GM23338 (cell line): ENCODE data around the gene NCK2. TPM values are rescaled to one million over a fixed set of nuclear protein-coding genes. Genes with fewer than 3 reads are reported as not detected.
A peak's percentile ranks its signal among the peaks of the same experiment; 100 is the strongest.

ENCODE experiments used
- ATAC-seq: fragments of 200-7000 bp; cut with Tn5 transposase; 3 replicates; pipeline ENCODE4 v1.9.1; 2020
- DNase-seq: peaks from one replicate; pipeline ENCODE4 v3.0.0-alpha.2; 2015; ENCODE audit warnings: low spot score
- H2AFZ ChIP-seq: fragments of 200-600 bp; sonication (generic); 2 replicates; pipeline ENCODE4 v1.8.0; 2016; ENCODE audit warnings: antibody characterized with exemption, mild to moderate bottlenecking, moderate library complexity
- H3F3A ChIP-seq: fragments of 200-600 bp; sonication (generic); replicated peaks from 2 replicates; pipeline ENCODE4 v1.8.0; 2017; ENCODE audit warnings: antibody characterized with exemption, mixed run types, low read depth
- H3K27ac ChIP-seq: fragments of 200-600 bp; sonication (generic); 2 replicates; pipeline ENCODE4 v1.6.1; 2016; ENCODE audit warnings: low read depth
- H3K27me3 ChIP-seq: fragments of 200-600 bp; sonication (generic); 2 replicates; pipeline ENCODE4 v1.8.0; 2016; ENCODE audit warnings: mild to moderate bottlenecking, mixed run types, moderate library complexity; ENCODE audit not compliant: insufficient read depth
- H3K36me3 ChIP-seq: fragments of 200-600 bp; sonication (generic); 2 replicates; pipeline ENCODE4 v1.8.0; 2016; ENCODE audit warnings: mild to moderate bottlenecking; ENCODE audit not compliant: insufficient read depth
- H3K4me1 ChIP-seq: fragments of 200-600 bp; sonication (generic); 2 replicates; pipeline ENCODE4 v1.8.0; 2016; ENCODE audit warnings: mild to moderate bottlenecking, moderate library complexity; ENCODE audit not compliant: insufficient read depth
- H3K4me2 ChIP-seq: fragments of 200-600 bp; sonication (generic); 2 replicates; pipeline ENCODE4 v1.7.1; 2017; ENCODE audit warnings: mixed run types
- H3K4me3 ChIP-seq: fragments of 200-600 bp; sonication (generic); 2 replicates; pipeline ENCODE4 v1.6.1; 2016; ENCODE audit warnings: mixed run types
- H3K79me2 ChIP-seq: fragments of 200-600 bp; sonication (generic); replicated peaks from 2 replicates; pipeline ENCODE4 v1.8.0; 2017; ENCODE audit warnings: mild to moderate bottlenecking; ENCODE audit not compliant: insufficient read depth
- H3K9me2 ChIP-seq: fragments of 200-600 bp; sonication (generic); 2 replicates; pipeline ENCODE4 v1.8.0; 2017; ENCODE audit not compliant: insufficient read depth
- H4K20me1 ChIP-seq: fragments of 200-600 bp; sonication (generic); replicated peaks from 2 replicates; pipeline ENCODE4 v1.8.0; 2017; ENCODE audit warnings: mild to moderate bottlenecking; ENCODE audit not compliant: insufficient read depth
- H3K27ac Mint-ChIP-seq: 2 replicates; pipeline ENCODE4 v1.8.0; 2020; ENCODE audit warnings: inconsistent platforms, mild to moderate bottlenecking, moderate library complexity, mixed read lengths
- H3K27me3 Mint-ChIP-seq: 3 replicates; pipeline ENCODE4 v1.8.0; 2022; ENCODE audit warnings: low read depth, mild to moderate bottlenecking, moderate library complexity, mixed read lengths, inconsistent platforms; ENCODE audit not compliant: insufficient read depth, poor library complexity
- H3K36me3 Mint-ChIP-seq: 3 replicates; pipeline ENCODE4 v1.8.0; 2021; ENCODE audit warnings: low read depth, mild to moderate bottlenecking, inconsistent platforms, moderate library complexity, mixed read lengths
- H3K4me1 Mint-ChIP-seq: 3 replicates; pipeline ENCODE4 v1.8.0; 2020; ENCODE audit warnings: mild to moderate bottlenecking, inconsistent platforms, mixed read lengths
- H3K4me3 Mint-ChIP-seq: 3 replicates; pipeline ENCODE4 v1.8.0; 2021; ENCODE audit warnings: moderate library complexity, mild to moderate bottlenecking, inconsistent platforms, mixed read lengths
- H3K9me3 Mint-ChIP-seq: 3 replicates; pipeline ENCODE4 v1.8.0; 2020; ENCODE audit warnings: moderate library complexity, mild to moderate bottlenecking, inconsistent platforms, mixed read lengths
- CREB1 ChIP-seq: fragments of 250-450 bp; sonication (Bioruptor Pico); IDR thresholded peaks from 2 replicates; pipeline ENCODE4 v1.5.0; 2020; ENCODE audit warnings: low read depth, mild to moderate bottlenecking, moderate library complexity
- EZH2 ChIP-seq: fragments of 200-600 bp; sonication (generic); IDR thresholded peaks from one replicate; pipeline ENCODE4 v1.8.0; 2017; ENCODE audit warnings: antibody characterized with exemption, mild to moderate bottlenecking, low read depth; ENCODE audit not compliant: unreplicated experiment
- EZH2phosphoT487 ChIP-seq: fragments of 200-600 bp; sonication (generic); IDR thresholded peaks from one replicate; pipeline ENCODE4 v1.8.1; 2018; ENCODE audit warnings: antibody characterized with exemption; ENCODE audit not compliant: unreplicated experiment
- JUNB ChIP-seq: IDR thresholded peaks from one replicate; pipeline ENCODE4 v1.6.1; 2016; ENCODE audit warnings: antibody characterized with exemption; ENCODE audit not compliant: unreplicated experiment
- NANOG ChIP-seq: IDR thresholded peaks from 2 replicates; pipeline ENCODE4 v1.6.1; 2016; ENCODE audit warnings: antibody characterized with exemption, borderline replicate concordance
- POLR2AphosphoS5 ChIP-seq: IDR thresholded peaks from 2 replicates; pipeline ENCODE4 v1.6.1; 2016; ENCODE audit warnings: antibody characterized with exemption, low read depth
- REST ChIP-seq: IDR thresholded peaks from one replicate; pipeline ENCODE4 v1.6.1; 2018; ENCODE audit warnings: antibody characterized with exemption; ENCODE audit not compliant: unreplicated experiment
- STAT1 ChIP-seq: IDR thresholded peaks from one replicate; pipeline ENCODE4 v1.6.1; 2016; ENCODE audit warnings: antibody characterized with exemption; ENCODE audit not compliant: unreplicated experiment
- ZNF114 ChIP-seq: fragments of 250-450 bp; sonication (Bioruptor Pico); IDR thresholded peaks from 2 replicates; pipeline ENCODE4 v1.5.0; 2020; ENCODE audit warnings: mild to moderate bottlenecking, moderate library complexity
- ZNF331 ChIP-seq: fragments of 250-450 bp; sonication (Bioruptor Pico); IDR thresholded peaks from 2 replicates; pipeline ENCODE4 v1.5.0; 2020; ENCODE audit warnings: low read depth, mild to moderate bottlenecking, moderate library complexity
- polyA plus RNA-seq: library from polyadenylated mRNA; unstranded; fragments of >200 nt; fragmentation: Nextera tagmentation; extraction: Ambion mirVana; gene quantifications from 2 replicates; pipeline ENCODE4 v1.2.1, GENCODE V29; 2016
- total RNA-seq: library from RNA; depleted of rRNA; stranded (reverse); fragments of >200 nt; shearing (Covaris generic); gene quantifications from 2 replicates; pipeline ENCODE4 v1.2.3, GENCODE V29; 2014
- TF ChIP-seq, protein P1 (sequence below): fragments of 250-450 bp; sonication (Bioruptor Pico); IDR thresholded peaks from 2 replicates; pipeline ENCODE4 v1.5.0; 2020; ENCODE audit warnings: mild to moderate bottlenecking, moderate library complexity
- TF ChIP-seq, protein P2 (sequence below): IDR thresholded peaks from 2 replicates; pipeline ENCODE4 v1.6.1; 2016; ENCODE audit warnings: antibody characterized with exemption
- TF ChIP-seq, protein P3 (sequence below), 2 experiments: fragments of 200-600 bp in 1 of 2; sonication (generic) in 1 of 2; conservative IDR thresholded peaks; 2 replicates each; pipeline versions ENCODE4 v1.5.1 to v1.6.1; 2016 to 2017; ENCODE audit warnings: antibody characterized with exemption in 2 of 2, low read depth in 2 of 2, mild to moderate bottlenecking in 2 of 2, moderate library complexity in 1 of 2

Gene NCK2
- total and polyA plus RNA-seq, 2 experiments from 2014 or later: 26.9 to 59.9 TPM

DNA sequence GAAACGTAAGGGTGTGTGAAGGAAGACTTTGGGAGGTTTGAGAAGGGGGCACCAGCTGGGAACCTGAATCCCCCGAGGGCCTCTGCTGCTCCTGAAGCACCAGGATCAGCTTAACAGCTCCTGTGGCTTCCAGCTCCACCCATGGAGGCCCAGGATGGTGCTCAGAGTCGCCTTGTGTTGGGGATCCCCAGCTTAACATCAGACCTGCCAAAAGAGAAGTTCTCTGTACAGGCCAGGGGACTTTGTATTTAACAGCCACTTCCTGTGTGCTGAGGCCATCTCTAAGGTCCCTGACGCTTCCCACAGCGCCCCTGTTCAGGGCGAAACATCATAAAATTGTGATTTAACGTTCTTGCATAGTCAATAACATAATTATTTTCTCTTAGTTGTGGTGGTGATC lies 77.5 kb downstream of the NCK2 start:
- peak; percentile 51 for ATAC-seq
- Mint-ChIP-seq H3K4me3 (no peak overlapping the region), H3K27me3 (peaks cover 1% of the 10 kb centered on the region), H3K4me1 (peaks cover 8% of the 10 kb centered on the region; the same call in 2 of the 3 replicates), H3K9me3 (no peaks in the 10 kb centered on the region), H3K27ac (no peak overlapping the region), H3K36me3 (peaks cover 14% of the 10 kb centered on the region)
- Histone ChIP-seq H3K4me3 (no peak overlapping the region), H3K4me1 (peaks cover 8% of the 10 kb centered on the region; the same call in 1 of the 2 replicates), H3K36me3 (0 out of 2 replicates have a peak, but pooled peaks cover 3% of the 10 kb centered on the region), H3K9me2 (peaks cover 3% of the 10 kb centered on the region; the same call in 1 of the 2 replicates), H3K27me3 (no peaks in the 10 kb centered on the region), H3F3A (no peaks in the 10 kb centered on the region), H3K79me2 (peaks cover 55% of the 10 kb centered on the region), H3K27ac (0 out of 2 replicates have a peak overlapping the region, but pooled peaks have one; percentile 66), H3K4me2 (no peak overlapping the region), H2AFZ (no peak overlapping the region), H4K20me1 (peaks cover 23% of the 10 kb centered on the region)
- DNase-seq: no peak
- no peak for TF ChIP-seq NANOG
- TF ChIP-seq JUNB: no peak
- TF ChIP-seq, protein P1, sequence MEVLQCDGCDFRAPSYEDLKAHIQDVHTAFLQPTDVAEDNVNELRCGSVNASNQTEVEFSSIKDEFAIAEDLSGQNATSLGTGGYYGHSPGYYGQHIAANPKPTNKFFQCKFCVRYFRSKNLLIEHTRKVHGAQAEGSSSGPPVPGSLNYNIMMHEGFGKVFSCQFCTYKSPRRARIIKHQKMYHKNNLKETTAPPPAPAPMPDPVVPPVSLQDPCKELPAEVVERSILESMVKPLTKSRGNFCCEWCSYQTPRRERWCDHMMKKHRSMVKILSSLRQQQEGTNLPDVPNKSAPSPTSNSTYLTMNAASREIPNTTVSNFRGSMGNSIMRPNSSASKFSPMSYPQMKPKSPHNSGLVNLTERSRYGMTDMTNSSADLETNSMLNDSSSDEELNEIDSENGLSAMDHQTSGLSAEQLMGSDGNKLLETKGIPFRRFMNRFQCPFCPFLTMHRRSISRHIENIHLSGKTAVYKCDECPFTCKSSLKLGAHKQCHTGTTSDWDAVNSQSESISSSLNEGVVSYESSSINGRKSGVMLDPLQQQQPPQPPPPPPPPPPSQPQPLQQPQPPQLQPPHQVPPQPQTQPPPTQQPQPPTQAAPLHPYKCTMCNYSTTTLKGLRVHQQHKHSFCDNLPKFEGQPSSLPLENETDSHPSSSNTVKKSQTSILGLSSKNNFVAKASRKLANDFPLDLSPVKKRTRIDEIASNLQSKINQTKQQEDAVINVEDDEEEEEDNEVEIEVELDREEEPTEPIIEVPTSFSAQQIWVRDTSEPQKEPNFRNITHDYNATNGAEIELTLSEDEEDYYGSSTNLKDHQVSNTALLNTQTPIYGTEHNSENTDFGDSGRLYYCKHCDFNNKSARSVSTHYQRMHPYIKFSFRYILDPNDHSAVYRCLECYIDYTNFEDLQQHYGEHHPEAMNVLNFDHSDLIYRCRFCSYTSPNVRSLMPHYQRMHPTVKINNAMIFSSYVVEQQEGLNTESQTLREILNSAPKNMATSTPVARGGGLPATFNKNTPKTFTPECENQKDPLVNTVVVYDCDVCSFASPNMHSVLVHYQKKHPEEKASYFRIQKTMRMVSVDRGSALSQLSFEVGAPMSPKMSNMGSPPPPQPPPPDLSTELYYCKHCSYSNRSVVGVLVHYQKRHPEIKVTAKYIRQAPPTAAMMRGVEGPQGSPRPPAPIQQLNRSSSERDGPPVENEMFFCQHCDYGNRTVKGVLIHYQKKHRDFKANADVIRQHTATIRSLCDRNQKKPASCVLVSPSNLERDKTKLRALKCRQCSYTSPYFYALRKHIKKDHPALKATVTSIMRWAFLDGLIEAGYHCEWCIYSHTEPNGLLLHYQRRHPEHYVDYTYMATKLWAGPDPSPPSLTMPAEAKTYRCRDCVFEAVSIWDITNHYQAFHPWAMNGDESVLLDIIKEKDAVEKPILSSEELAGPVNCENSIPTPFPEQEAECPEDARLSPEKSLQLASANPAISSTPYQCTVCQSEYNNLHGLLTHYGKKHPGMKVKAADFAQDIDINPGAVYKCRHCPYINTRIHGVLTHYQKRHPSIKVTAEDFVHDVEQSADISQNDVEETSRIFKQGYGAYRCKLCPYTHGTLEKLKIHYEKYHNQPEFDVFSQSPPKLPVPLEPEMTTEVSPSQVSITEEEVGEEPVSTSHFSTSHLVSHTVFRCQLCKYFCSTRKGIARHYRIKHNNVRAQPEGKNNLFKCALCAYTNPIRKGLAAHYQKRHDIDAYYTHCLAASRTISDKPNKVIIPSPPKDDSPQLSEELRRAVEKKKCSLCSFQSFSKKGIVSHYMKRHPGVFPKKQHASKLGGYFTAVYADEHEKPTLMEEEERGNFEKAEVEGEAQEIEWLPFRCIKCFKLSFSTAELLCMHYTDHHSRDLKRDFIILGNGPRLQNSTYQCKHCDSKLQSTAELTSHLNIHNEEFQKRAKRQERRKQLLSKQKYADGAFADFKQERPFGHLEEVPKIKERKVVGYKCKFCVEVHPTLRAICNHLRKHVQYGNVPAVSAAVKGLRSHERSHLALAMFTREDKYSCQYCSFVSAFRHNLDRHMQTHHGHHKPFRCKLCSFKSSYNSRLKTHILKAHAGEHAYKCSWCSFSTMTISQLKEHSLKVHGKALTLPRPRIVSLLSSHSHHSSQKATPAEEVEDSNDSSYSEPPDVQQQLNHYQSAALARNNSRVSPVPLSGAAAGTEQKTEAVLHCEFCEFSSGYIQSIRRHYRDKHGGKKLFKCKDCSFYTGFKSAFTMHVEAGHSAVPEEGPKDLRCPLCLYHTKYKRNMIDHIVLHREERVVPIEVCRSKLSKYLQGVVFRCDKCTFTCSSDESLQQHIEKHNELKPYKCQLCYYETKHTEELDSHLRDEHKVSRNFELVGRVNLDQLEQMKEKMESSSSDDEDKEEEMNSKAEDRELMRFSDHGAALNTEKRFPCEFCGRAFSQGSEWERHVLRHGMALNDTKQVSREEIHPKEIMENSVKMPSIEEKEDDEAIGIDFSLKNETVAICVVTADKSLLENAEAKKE: no peak
- no peak for TF ChIP-seq ZNF331 (CRISPR knock-in tag)
- no peak for TF ChIP-seq POLR2AphosphoS5
- no peak for TF ChIP-seq STAT1
- no peak for TF ChIP-seq REST
- no peak for TF ChIP-seq CREB1 (CRISPR knock-in tag)
- TF ChIP-seq, protein P2, sequence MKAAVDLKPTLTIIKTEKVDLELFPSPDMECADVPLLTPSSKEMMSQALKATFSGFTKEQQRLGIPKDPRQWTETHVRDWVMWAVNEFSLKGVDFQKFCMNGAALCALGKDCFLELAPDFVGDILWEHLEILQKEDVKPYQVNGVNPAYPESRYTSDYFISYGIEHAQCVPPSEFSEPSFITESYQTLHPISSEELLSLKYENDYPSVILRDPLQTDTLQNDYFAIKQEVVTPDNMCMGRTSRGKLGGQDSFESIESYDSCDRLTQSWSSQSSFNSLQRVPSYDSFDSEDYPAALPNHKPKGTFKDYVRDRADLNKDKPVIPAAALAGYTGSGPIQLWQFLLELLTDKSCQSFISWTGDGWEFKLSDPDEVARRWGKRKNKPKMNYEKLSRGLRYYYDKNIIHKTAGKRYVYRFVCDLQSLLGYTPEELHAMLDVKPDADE: no peak
- no peak for TF ChIP-seq ZNF114
- TF ChIP-seq EZH2: no peak
- no peak for TF ChIP-seq EZH2phosphoT487
- TF ChIP-seq, protein P3, sequence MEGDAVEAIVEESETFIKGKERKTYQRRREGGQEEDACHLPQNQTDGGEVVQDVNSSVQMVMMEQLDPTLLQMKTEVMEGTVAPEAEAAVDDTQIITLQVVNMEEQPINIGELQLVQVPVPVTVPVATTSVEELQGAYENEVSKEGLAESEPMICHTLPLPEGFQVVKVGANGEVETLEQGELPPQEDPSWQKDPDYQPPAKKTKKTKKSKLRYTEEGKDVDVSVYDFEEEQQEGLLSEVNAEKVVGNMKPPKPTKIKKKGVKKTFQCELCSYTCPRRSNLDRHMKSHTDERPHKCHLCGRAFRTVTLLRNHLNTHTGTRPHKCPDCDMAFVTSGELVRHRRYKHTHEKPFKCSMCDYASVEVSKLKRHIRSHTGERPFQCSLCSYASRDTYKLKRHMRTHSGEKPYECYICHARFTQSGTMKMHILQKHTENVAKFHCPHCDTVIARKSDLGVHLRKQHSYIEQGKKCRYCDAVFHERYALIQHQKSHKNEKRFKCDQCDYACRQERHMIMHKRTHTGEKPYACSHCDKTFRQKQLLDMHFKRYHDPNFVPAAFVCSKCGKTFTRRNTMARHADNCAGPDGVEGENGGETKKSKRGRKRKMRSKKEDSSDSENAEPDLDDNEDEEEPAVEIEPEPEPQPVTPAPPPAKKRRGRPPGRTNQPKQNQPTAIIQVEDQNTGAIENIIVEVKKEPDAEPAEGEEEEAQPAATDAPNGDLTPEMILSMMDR (conservative IDR thresholded peaks at IDR 0.05; ENCODE audit: low read depth in 2 of 2): no peak
